GM18505 (cell line): ENCODE results near the gene SAMD3.
"Not testable (repeated sequence)": the region's sequence is repeated elsewhere in the genome, so short reads cannot be mapped to it uniquely, and the experiment has no call there.

Experiments used
- ATAC-seq: cut with Tn5 transposase; IDR thresholded peaks from one replicate; pipeline ENCODE4 v1.9.1; 2021; ENCODE audit not compliant: unreplicated experiment
- POLR2A ChIP-seq: IDR thresholded peaks from 4 replicates; pipeline ENCODE4 v1.6.1; 2011; ENCODE audit warnings: borderline replicate concordance; ENCODE audit not compliant: insufficient read depth, insufficient read length; ENCODE audit errors: extremely low read depth

SAMD3 gene

GRCh38 chr6:130222775-130223174 is at the start of gene SAMD3:
TSS of gene SAMD3 (minus strand) at chr6:130222951. CDS start at chr6:130215273, 7,678 bp downstream.
- ATAC-seq, result no peak
- no peak for TF ChIP-seq POLR2A

GRCh38 chr6:130269969-130270635 is 47.4 kb upstream of the SAMD3 start:
- no peak for TF ChIP-seq POLR2A
- ATAC-seq, result no peak

GRCh38 chr6:130265553-130265952 is 42.8 kb upstream of the SAMD3 start:
- ATAC-seq, result not testable (repeated sequence)

GRCh38 chr6:130262008-130262407 is 39.3 kb upstream of the SAMD3 start:
- TF ChIP-seq POLR2A, result no peak
- no peak for ATAC-seq

GRCh38 chr6:130261558-130261957 is 38.8 kb upstream of the SAMD3 start:
- not testable (repeated sequence) for ATAC-seq

GRCh38 chr6:130260614-130261241 is 38.0 kb upstream of the SAMD3 start:
- ATAC-seq, result peak; percentile 42

GRCh38 chr6:130260050-130260462 is 37.3 kb upstream of the SAMD3 start:
- peak; percentile 32 for TF ChIP-seq POLR2A
- peak; percentile 65 for ATAC-seq

GRCh38 chr6:130259557-130259956 is 36.8 kb upstream of the SAMD3 start:
- TF ChIP-seq POLR2A, result no peak
- ATAC-seq, result peak; percentile 8

- TF ChIP-seq POLR2A, result no peak
- ATAC-seq, result no peak
Observed at GRCh38 chr6:130259140-130259539, 36.4 kb upstream of the SAMD3 start.

- no peak for ATAC-seq
- TF ChIP-seq POLR2A, result no peak
Observed at GRCh38 chr6:130252527-130253237, 29.9 kb upstream of the SAMD3 start.

GRCh38 chr6:130245267-130245666 is 22.5 kb upstream of the SAMD3 start:
- no peak for TF ChIP-seq POLR2A
- no peak for ATAC-seq

- TF ChIP-seq POLR2A, result no peak
Observed at GRCh38 chr6:130244728-130245127, 22.0 kb upstream of the SAMD3 start.

GRCh38 chr6:130240232-130240631 is 17.5 kb upstream of the SAMD3 start:
- ATAC-seq, result no peak
- TF ChIP-seq POLR2A, result no peak

More at GRCh38 chr6:130244728-130245127, 22.0 kb upstream of the SAMD3 start:
- no peak for ATAC-seq

- TF ChIP-seq POLR2A, result no peak
- no peak for ATAC-seq
Observed at GRCh38 chr6:130239755-130240154, 17.0 kb upstream of the SAMD3 start.
